GM23338 (cell line): ENCODE results near the gene BDP1.

ENCODE experiments used
- CREB1 ChIP-seq: fragments of 250-450 bp; sonication (Bioruptor Pico); IDR thresholded peaks from 2 replicates; pipeline ENCODE4 v1.5.0; 2020; ENCODE audit warnings: low read depth, mild to moderate bottlenecking, moderate library complexity
- CTCF ChIP-seq, 2 experiments: fragments of 200-600 bp in 1 of 2; sonication (generic) in 1 of 2; conservative IDR thresholded peaks; 2 replicates each; pipeline versions ENCODE4 v1.5.1 to v1.6.1; 2016 to 2017; ENCODE audit warnings: antibody characterized with exemption in 2 of 2, low read depth in 2 of 2, mild to moderate bottlenecking in 2 of 2, moderate library complexity in 1 of 2
- ETS1 ChIP-seq: IDR thresholded peaks from 2 replicates; pipeline ENCODE4 v1.6.1; 2016; ENCODE audit warnings: antibody characterized with exemption
- EZH2 ChIP-seq: fragments of 200-600 bp; sonication (generic); IDR thresholded peaks from one replicate; pipeline ENCODE4 v1.8.0; 2017; ENCODE audit warnings: antibody characterized with exemption, mild to moderate bottlenecking, low read depth; ENCODE audit not compliant: unreplicated experiment
- EZH2phosphoT487 ChIP-seq: fragments of 200-600 bp; sonication (generic); IDR thresholded peaks from one replicate; pipeline ENCODE4 v1.8.1; 2018; ENCODE audit warnings: antibody characterized with exemption; ENCODE audit not compliant: unreplicated experiment
- JUNB ChIP-seq: IDR thresholded peaks from one replicate; pipeline ENCODE4 v1.6.1; 2016; ENCODE audit warnings: antibody characterized with exemption; ENCODE audit not compliant: unreplicated experiment
- NANOG ChIP-seq: IDR thresholded peaks from 2 replicates; pipeline ENCODE4 v1.6.1; 2016; ENCODE audit warnings: antibody characterized with exemption, borderline replicate concordance
- POLR2AphosphoS5 ChIP-seq: IDR thresholded peaks from 2 replicates; pipeline ENCODE4 v1.6.1; 2016; ENCODE audit warnings: antibody characterized with exemption, low read depth
- REST ChIP-seq: IDR thresholded peaks from one replicate; pipeline ENCODE4 v1.6.1; 2018; ENCODE audit warnings: antibody characterized with exemption; ENCODE audit not compliant: unreplicated experiment
- STAT1 ChIP-seq: IDR thresholded peaks from one replicate; pipeline ENCODE4 v1.6.1; 2016; ENCODE audit warnings: antibody characterized with exemption; ENCODE audit not compliant: unreplicated experiment
- ZNF114 ChIP-seq: fragments of 250-450 bp; sonication (Bioruptor Pico); IDR thresholded peaks from 2 replicates; pipeline ENCODE4 v1.5.0; 2020; ENCODE audit warnings: mild to moderate bottlenecking, moderate library complexity
- ZNF331 ChIP-seq: fragments of 250-450 bp; sonication (Bioruptor Pico); IDR thresholded peaks from 2 replicates; pipeline ENCODE4 v1.5.0; 2020; ENCODE audit warnings: low read depth, mild to moderate bottlenecking, moderate library complexity
- ZNF462 ChIP-seq: fragments of 250-450 bp; sonication (Bioruptor Pico); IDR thresholded peaks from 2 replicates; pipeline ENCODE4 v1.5.0; 2020; ENCODE audit warnings: mild to moderate bottlenecking, moderate library complexity

DNA sequence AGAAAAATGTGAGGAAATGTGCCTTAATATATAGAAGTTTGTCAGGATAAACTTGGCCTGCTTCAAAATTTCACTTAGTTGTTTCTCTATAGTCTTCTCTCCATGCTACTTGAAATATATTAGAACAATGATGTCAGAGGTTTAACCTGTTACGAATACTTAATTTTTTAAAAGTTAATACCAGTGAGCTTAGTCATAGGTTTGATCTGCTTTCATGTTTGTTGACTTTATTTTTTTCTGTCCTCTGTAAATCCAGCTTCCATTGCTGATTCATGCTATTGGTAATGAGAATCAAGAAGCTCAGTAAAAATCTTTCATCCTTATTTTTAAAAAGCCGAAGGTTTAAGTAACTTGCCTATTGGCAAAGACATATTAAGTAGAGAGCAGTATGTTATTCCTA is 27.9 kb downstream of the BDP1 start:
- TF ChIP-seq ZNF331 (CRISPR knock-in tag) (no peak), CREB1 (CRISPR knock-in tag) (no peak), POLR2AphosphoS5 (no peak), CTCF (conservative IDR thresholded peaks at IDR 0.05; ENCODE audit: low read depth in 2 of 2) (no peak), ETS1 (no peak), REST (no peak), NANOG (no peak), EZH2 (no peak), EZH2phosphoT487 (no peak), JUNB (no peak), STAT1 (no peak), ZNF114 (CRISPR knock-in tag) (no peak), ZNF462 (CRISPR knock-in tag) (no peak)
